Loucy (cell line): ENCODE measurements around the gene HS3ST4.

Experiments
- CTCF ChIP-seq: fragments of 200-600 bp; sonication (generic); conservative IDR thresholded peaks from 2 replicates; pipeline ENCODE4 v1.5.1; 2014; ENCODE audit warnings: mild to moderate bottlenecking, antibody characterized with exemption, low read length
- EZH2phosphoT487 ChIP-seq: fragments of 200-600 bp; IDR thresholded peaks from 2 replicates; pipeline ENCODE4 v1.6.1; 2018; ENCODE audit warnings: antibody characterized with exemption, mild to moderate bottlenecking, moderate library complexity, borderline replicate concordance

GRCh38 chr16:25783226-25783625 lies 91.5 kb downstream of the HS3ST4 start:
- TF ChIP-seq CTCF (no peak), EZH2phosphoT487 (no peak)
